ENCODE results near the gene CFAP20DC. TPM values are rescaled to one million over a fixed set of nuclear protein-coding genes. Genes with fewer than 3 reads are reported as not detected.

Gene CFAP20DC
- total and polyA plus RNA-seq, 11 donors: 0.07 to 0.27 (median 0.11) TPM; not detected in 5

- peaks cover 0 to 9% (median 0%) of the 10 kb centered on the region in 12 donors for H3K9me3 ChIP-seq
- H3K4me3 ChIP-seq: no peak overlapping the region
- H3K36me3 ChIP-seq: no peaks in the 10 kb centered on the region
- peaks cover 0 to 18% (median 11%) of the 10 kb centered on the region in 12 donors for H3K4me1 ChIP-seq
- 88 to 90% (median 88%) methylated on average over 1 of the region's 1 CpG for WGBS, 4 donors
- no peaks in the 10 kb centered on the region for H3K27me3 ChIP-seq
- DNase-seq (no peak), ATAC-seq (no peak)
- peak overlapping the region in 5 of 12 donors; percentile 31 to 63 (median 49) for H3K27ac ChIP-seq
- TF ChIP-seq POLR2A (IDR thresholded peaks at IDR 0.05) (no peak), CTCF (IDR thresholded peaks at IDR 0.05) (no peak)
- intact Hi-C loops (cut with DNase I): no loop called here
Observed at GRCh38 chr3:58900386-58900785, 149.4 kb downstream of the CFAP20DC start.

GRCh38 chr3:58899953-58900298 is 149.9 kb downstream of the CFAP20DC start:
- H3K27ac ChIP-seq: peak overlapping the region in 7 of 12 donors; percentile 31 to 63 (median 47)
- peaks cover 0 to 9% (median 0%) of the 10 kb centered on the region in 12 donors for H3K9me3 ChIP-seq
- ATAC-seq (no peak), DNase-seq (no peak)
- no peaks in the 10 kb centered on the region for H3K27me3 ChIP-seq
- H3K4me3 ChIP-seq: no peak overlapping the region
- H3K36me3 ChIP-seq: no peaks in the 10 kb centered on the region
- peaks cover 0 to 18% (median 11%) of the 10 kb centered on the region in 12 donors for H3K4me1 ChIP-seq
- intact Hi-C loops (cut with DNase I): no loop called here
- WGBS, 4 donors: 11 to 13% (median 12%) methylated on average over 2 of the region's 2 CpGs
- no peak for TF ChIP-seq POLR2A (IDR thresholded peaks at IDR 0.05)
- no peak for TF ChIP-seq CTCF (IDR thresholded peaks at IDR 0.05)

- H3K4me1 ChIP-seq: peaks cover 0 to 18% (median 11%) of the 10 kb centered on the region in 12 donors
- intact Hi-C loops (cut with DNase I): no loop called here
- H3K27ac ChIP-seq: peak overlapping the region in 8 of 12 donors; percentile 11 to 63 (median 48)
- ATAC-seq: peak; percentile 69 to 96 (median 92)
- TF ChIP-seq CTCF (IDR thresholded peaks at IDR 0.05) (no peak), POLR2A (IDR thresholded peaks at IDR 0.05) (no peak)
- H3K36me3 ChIP-seq: no peaks in the 10 kb centered on the region
- peak; percentile 60 to 80 (median 74) for DNase-seq
- WGBS, 4 donors: 9 to 18% (median 16%) methylated on average over 3 to 8 of the region's 8 CpGs
- no peaks in the 10 kb centered on the region for H3K27me3 ChIP-seq
- H3K9me3 ChIP-seq: peaks cover 0 to 9% (median 0%) of the 10 kb centered on the region in 12 donors
- no peak overlapping the region for H3K4me3 ChIP-seq
Observed at GRCh38 chr3:58899159-58899952, 150.5 kb downstream of the CFAP20DC start.

GRCh38 chr3:58898513-58898912 is 151.3 kb downstream of the CFAP20DC start:
- 90 to 93% (median 91%) methylated on average over 2 of the region's 2 CpGs for WGBS, 4 donors
- peaks cover 0 to 18% (median 11%) of the 10 kb centered on the region in 12 donors for H3K4me1 ChIP-seq
- H3K27ac ChIP-seq: peak overlapping the region in 1 of 12 donors; percentile 40
- intact Hi-C loops (cut with DNase I): no loop called here
- TF ChIP-seq CTCF (IDR thresholded peaks at IDR 0.05) (no peak), POLR2A (IDR thresholded peaks at IDR 0.05) (no peak)
- DNase-seq (no peak), ATAC-seq (no peak)
- H3K4me3 ChIP-seq: no peak overlapping the region
- H3K9me3 ChIP-seq: peaks cover 0 to 9% (median 0%) of the 10 kb centered on the region in 12 donors
- no peaks in the 10 kb centered on the region for H3K36me3 ChIP-seq
- no peaks in the 10 kb centered on the region for H3K27me3 ChIP-seq
